OCI-LY3 (cell line): ENCODE results near the gene CIZ1.

Experiments
- H2AFZ ChIP-seq: fragments of 200-600, 300-600 bp; shearing (Covaris generic); 2 replicates; pipeline ENCODE4 v1.6.0; 2014; ENCODE audit warnings: antibody characterized with exemption, low read depth, low read length
- H3K27ac ChIP-seq: fragments of 200-600, 300-600 bp; sonication (generic); 2 replicates; pipeline ENCODE4 v1.5.1; 2014; ENCODE audit warnings: mild to moderate bottlenecking, low read length, moderate library complexity, mixed read lengths
- H3K27me3 ChIP-seq: fragments of 200-600, 300-600 bp; sonication (generic); 2 replicates; pipeline ENCODE4 v1.6.1; 2014; ENCODE audit warnings: low read depth, low read length, mixed read lengths
- H3K36me3 ChIP-seq: fragments of 200-600, 300-600 bp; sonication (generic); replicated peaks from 2 replicates; pipeline ENCODE3; 2014; ENCODE audit warnings: low read depth, low read length, mixed read lengths
- H3K4me1 ChIP-seq: fragments of 300-600, 200-600 bp; sonication (generic); 2 replicates; pipeline ENCODE4 v1.6.1; 2014; ENCODE audit warnings: low read length, mixed read lengths
- H3K4me2 ChIP-seq: fragments of 200-600, 300-600 bp; sonication (generic); 2 replicates; pipeline ENCODE4 v1.6.1; 2014; ENCODE audit warnings: low read length, mixed read lengths
- H3K4me3 ChIP-seq: fragments of 300-600, 200-600 bp; sonication (generic); 2 replicates; pipeline ENCODE4 v1.5.1; 2014; ENCODE audit warnings: antibody characterized with exemption, mild to moderate bottlenecking, low read length, moderate library complexity
- H3K79me2 ChIP-seq: fragments of 300-600, 200-600 bp; shearing (Covaris generic); 2 replicates; pipeline ENCODE4 v1.6.1; 2014; ENCODE audit warnings: mild to moderate bottlenecking, low read length, mixed read lengths
- H3K9ac ChIP-seq: fragments of 300-600, 200-600 bp; shearing (Covaris generic); 2 replicates; pipeline ENCODE4 v1.6.0; 2014; ENCODE audit warnings: mild to moderate bottlenecking, low read length, moderate library complexity
- H3K9me3 ChIP-seq: fragments of 200-600, 300-600 bp; shearing (Covaris generic); 2 replicates; pipeline ENCODE4 v1.6.1; 2014; ENCODE audit warnings: low read length, mixed read lengths; ENCODE audit not compliant: insufficient read depth
- H4K20me1 ChIP-seq: fragments of 200-600, 300-600 bp; sonication (generic); 2 replicates; pipeline ENCODE4 v1.6.1; 2016; ENCODE audit warnings: low read length, mixed read lengths; ENCODE audit not compliant: insufficient read depth
- CTCF ChIP-seq: fragments of 200-600, 300-600 bp; sonication (generic); IDR thresholded peaks from 2 replicates; pipeline ENCODE4 v1.5.1; 2014; ENCODE audit warnings: antibody characterized with exemption, low read length, low read depth
- EZH2phosphoT487 ChIP-seq: fragments of 200-600 bp; shearing (Covaris generic); IDR thresholded peaks from 2 replicates; pipeline ENCODE4 v1.6.1; 2018; ENCODE audit warnings: antibody characterized with exemption, mixed run types, low read depth

The CIZ1 gene

GRCh38 chr9:128146591-128147120 lies 44.7 kb downstream of the CIZ1 start:
- H3K4me3 ChIP-seq = no peak overlapping the region
- no peaks in the 10 kb centered on the region for H3K36me3 ChIP-seq
- no peak overlapping the region for H2AFZ ChIP-seq
- H3K27ac ChIP-seq = no peak overlapping the region
- H3K9ac ChIP-seq = no peak overlapping the region
- H3K79me2 ChIP-seq = no peaks in the 10 kb centered on the region
- H3K9me3 ChIP-seq = no peaks in the 10 kb centered on the region
- no peak for TF ChIP-seq EZH2phosphoT487
- TF ChIP-seq CTCF = no peak
- no peaks in the 10 kb centered on the region for H4K20me1 ChIP-seq
- H3K4me1 ChIP-seq = peaks cover 5% of the 10 kb centered on the region; the same call in 1 of the 2 replicates
- no peak overlapping the region for H3K4me2 ChIP-seq
- H3K27me3 ChIP-seq = no peaks in the 10 kb centered on the region

- Histone ChIP-seq H3K4me2 (no peak overlapping the region), H3K9me3 (no peaks in the 10 kb centered on the region), H3K4me1 (peaks cover 5% of the 10 kb centered on the region; the same call in 1 of the 2 replicates), H3K4me3 (no peak overlapping the region), H4K20me1 (no peaks in the 10 kb centered on the region), H2AFZ (no peak overlapping the region), H3K9ac (no peak overlapping the region), H3K36me3 (no peaks in the 10 kb centered on the region), H3K27ac (no peak overlapping the region), H3K79me2 (no peaks in the 10 kb centered on the region), H3K27me3 (no peaks in the 10 kb centered on the region)
- TF ChIP-seq CTCF = no peak
- no peak for TF ChIP-seq EZH2phosphoT487
These were observed 45.4 kb downstream of the CIZ1 start for GRCh38 chr9:128145951-128146351.

GRCh38 chr9:128145536-128145935 lies 45.8 kb downstream of the CIZ1 start:
- H3K27me3 ChIP-seq = no peaks in the 10 kb centered on the region
- H3K27ac ChIP-seq = no peak overlapping the region
- TF ChIP-seq EZH2phosphoT487 = no peak
- H4K20me1 ChIP-seq = no peaks in the 10 kb centered on the region
- H3K36me3 ChIP-seq = no peaks in the 10 kb centered on the region
- no peak overlapping the region for H3K4me2 ChIP-seq
- H3K4me1 ChIP-seq = peaks cover 5% of the 10 kb centered on the region; the same call in 1 of the 2 replicates
- no peaks in the 10 kb centered on the region for H3K79me2 ChIP-seq
- H3K9me3 ChIP-seq = no peaks in the 10 kb centered on the region
- H3K4me3 ChIP-seq = no peak overlapping the region
- H3K9ac ChIP-seq = no peak overlapping the region
- no peak overlapping the region for H2AFZ ChIP-seq

- H3K27ac ChIP-seq = no peak overlapping the region
- no peaks in the 10 kb centered on the region for H3K36me3 ChIP-seq
- H3K4me3 ChIP-seq = no peak overlapping the region
- peaks cover 5% of the 10 kb centered on the region; the same call in 1 of the 2 replicates for H3K4me1 ChIP-seq
- no peaks in the 10 kb centered on the region for H4K20me1 ChIP-seq
- no peaks in the 10 kb centered on the region for H3K9me3 ChIP-seq
- no peaks in the 10 kb centered on the region for H3K79me2 ChIP-seq
- no peak overlapping the region for H3K9ac ChIP-seq
- no peaks in the 10 kb centered on the region for H3K27me3 ChIP-seq
- no peak overlapping the region for H3K4me2 ChIP-seq
- TF ChIP-seq EZH2phosphoT487 (no peak), CTCF (no peak)
- no peak overlapping the region for H2AFZ ChIP-seq
These were observed 46.9 kb downstream of the CIZ1 start for GRCh38 chr9:128144239-128145181.
